Type B pancreatic cell (in vitro differentiated cells): ENCODE results near the gene KCNIP2. TPM values are rescaled to one million over a fixed set of nuclear protein-coding genes. Genes with fewer than 3 reads are reported as not detected.

Source experiments
- DNase-seq: peaks from one replicate; pipeline ENCODE4 v3.0.0; 2021; ENCODE audit warnings: mixed read lengths; ENCODE audit not compliant: unreplicated experiment; ENCODE audit errors: extremely low spot score
- H3K27ac Mint-ChIP-seq: 2 replicates; pipeline ENCODE4 v1.8.0; 2021; ENCODE audit warnings: mild to moderate bottlenecking, mixed read lengths
- H3K27me3 Mint-ChIP-seq: 2 replicates; pipeline ENCODE4 v1.8.0; 2021; ENCODE audit warnings: mixed read lengths
- H3K36me3 Mint-ChIP-seq: 2 replicates; pipeline ENCODE4 v1.8.0; 2021; ENCODE audit warnings: mixed read lengths
- H3K4me1 Mint-ChIP-seq: one replicate; pipeline ENCODE4 v1.8.0; 2021; ENCODE audit warnings: mixed read lengths; ENCODE audit not compliant: unreplicated experiment
- H3K4me3 Mint-ChIP-seq: 2 replicates; pipeline ENCODE4 v1.8.0; 2021; ENCODE audit warnings: mild to moderate bottlenecking, mixed read lengths
- H3K9me3 Mint-ChIP-seq: 2 replicates; pipeline ENCODE4 v1.8.0; 2021; ENCODE audit warnings: mixed read lengths
- CTCF ChIP-seq: fragments of 200-600 bp; sonication (generic); conservative IDR thresholded peaks from 2 replicates; pipeline ENCODE4 v1.5.0; 2021; ENCODE audit warnings: antibody characterized with exemption, mild to moderate bottlenecking
- total RNA-seq: library from RNA; stranded (reverse); gene quantifications from 2 replicates; pipeline ENCODE4 v1.2.1, GENCODE V29; 2021; ENCODE audit warnings: low replicate concordance

Gene KCNIP2
- total RNA-seq, 1 donor from 2014 or later, result 4.9 TPM

- TF ChIP-seq CTCF, result no peak
- Mint-ChIP-seq H3K27me3 (no peaks in the 10 kb centered on the region), H3K4me1 (peaks cover 4% of the 10 kb centered on the region), H3K9me3 (no peaks in the 10 kb centered on the region), H3K36me3 (no peaks in the 10 kb centered on the region), H3K4me3 (no peak overlapping the region), H3K27ac (no peak overlapping the region)
- DNase-seq, result no peak
These were observed 44.2 kb upstream of the KCNIP2 start for GRCh38 chr10:101887775-101888174.

GRCh38 chr10:101886521-101887312 is 43.1 kb upstream of the KCNIP2 start:
- no peak for TF ChIP-seq CTCF
- DNase-seq, result no peak

GRCh38 chr10:101881036-101881774 is 37.6 kb upstream of the KCNIP2 start:
- DNase-seq, result no peak
- Mint-ChIP-seq H3K27ac (no peak overlapping the region), H3K27me3 (no peaks in the 10 kb centered on the region), H3K36me3 (no peaks in the 10 kb centered on the region), H3K4me1 (peaks cover 9% of the 10 kb centered on the region), H3K4me3 (no peak overlapping the region), H3K9me3 (no peaks in the 10 kb centered on the region)
- TF ChIP-seq CTCF, result no peak

More at GRCh38 chr10:101886521-101887312, 43.1 kb upstream of the KCNIP2 start:
- Mint-ChIP-seq H3K9me3 (no peaks in the 10 kb centered on the region), H3K27ac (no peak overlapping the region), H3K4me3 (no peak overlapping the region), H3K4me1 (peaks cover 7% of the 10 kb centered on the region), H3K36me3 (no peaks in the 10 kb centered on the region), H3K27me3 (no peaks in the 10 kb centered on the region)

GRCh38 chr10:101880232-101880573 is 36.6 kb upstream of the KCNIP2 start:
- no peak for TF ChIP-seq CTCF
- H3K4me3 Mint-ChIP-seq, result no peak overlapping the region
- H3K36me3 Mint-ChIP-seq, result no peaks in the 10 kb centered on the region
- H3K4me1 Mint-ChIP-seq, result peaks cover 9% of the 10 kb centered on the region
- H3K27me3 Mint-ChIP-seq, result no peaks in the 10 kb centered on the region
- H3K27ac Mint-ChIP-seq, result no peak overlapping the region
- H3K9me3 Mint-ChIP-seq, result no peaks in the 10 kb centered on the region
- DNase-seq, result no peak

- TF ChIP-seq CTCF, result no peak
- no peak overlapping the region for H3K27ac Mint-ChIP-seq
- no peaks in the 10 kb centered on the region for H3K36me3 Mint-ChIP-seq
- peaks cover 9% of the 10 kb centered on the region for H3K4me1 Mint-ChIP-seq
- no peak overlapping the region for H3K4me3 Mint-ChIP-seq
- H3K9me3 Mint-ChIP-seq, result no peaks in the 10 kb centered on the region
- H3K27me3 Mint-ChIP-seq, result no peaks in the 10 kb centered on the region
- no peak for DNase-seq
These were observed 36.0 kb upstream of the KCNIP2 start for GRCh38 chr10:101879456-101880231.
